Liver (tissue), 3 donors: ENCODE results near the gene NBEA.

ENCODE experiments used
- FOXA1 ChIP-seq: IDR thresholded peaks from 2 replicates; pipeline ENCODE4 v1.6.1; 2016; ENCODE audit warnings: antibody characterized with exemption
- GABPA ChIP-seq, 2 donors: IDR thresholded peaks in 1 of 2; conservative IDR thresholded peaks in 1 of 2; 2 replicates each; pipeline ENCODE4 v1.6.1; 2016; ENCODE audit warnings: antibody characterized with exemption in 2 of 2, mild to moderate bottlenecking in 1 of 2, moderate library complexity in 1 of 2
- JUND ChIP-seq, 2 donors: IDR thresholded peaks; 2 replicates each; pipeline ENCODE4 v1.6.1; 2016; ENCODE audit warnings: antibody characterized with exemption in 2 of 2
- RAD21 ChIP-seq, 2 donors: IDR thresholded peaks; 2 replicates each; pipeline ENCODE4 v1.6.1; 2016; ENCODE audit warnings: antibody characterized with exemption in 2 of 2, mild to moderate bottlenecking in 2 of 2
- TAF1 ChIP-seq: conservative IDR thresholded peaks from 2 replicates; pipeline ENCODE4 v1.6.1; 2016; ENCODE audit warnings: antibody characterized with exemption, mild to moderate bottlenecking
- TF ChIP-seq, protein P1 (sequence below): fragments of 150-350 bp; IDR thresholded peaks from 2 replicates; pipeline ENCODE4 v1.5.1; 2017; ENCODE audit warnings: improper control_type of control experiment, low read depth, low read length; ENCODE audit not compliant: missing input control
- TF ChIP-seq, protein P2 (sequence below): IDR thresholded peaks from 2 replicates; pipeline ENCODE4 v1.6.1; 2016; ENCODE audit warnings: antibody characterized with exemption, mild to moderate bottlenecking
- TF ChIP-seq, protein P3 (sequence below): IDR thresholded peaks from 2 replicates; pipeline ENCODE4 v1.6.1; 2016; ENCODE audit warnings: antibody characterized with exemption
- TF ChIP-seq, protein P4 (sequence below): IDR thresholded peaks from 2 replicates; pipeline ENCODE4 v1.6.1; 2016; ENCODE audit warnings: antibody characterized with exemption
- donor health status: healthy.
- donor health status: healthy.

DNA sequence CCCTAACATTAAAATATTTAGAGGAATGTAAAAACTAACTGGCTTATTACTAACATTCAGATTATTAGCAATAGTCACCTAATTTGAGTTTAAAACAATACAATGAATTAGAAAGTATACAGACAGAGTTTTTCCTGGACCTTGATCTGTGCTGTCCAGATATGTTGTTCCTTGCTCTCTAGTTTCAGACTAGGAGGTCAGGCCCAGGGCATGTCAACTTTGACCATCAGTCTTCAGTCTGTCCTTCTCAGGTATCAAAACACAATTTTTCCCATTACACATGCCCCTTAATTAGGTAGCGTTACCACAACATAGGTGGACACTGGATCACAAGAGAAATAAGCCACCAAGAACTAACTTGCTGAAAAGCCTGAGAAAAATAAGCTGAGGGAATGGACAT is 337.4 kb downstream of the NBEA start:
- no peak for TF ChIP-seq RAD21 (IDR thresholded peaks at IDR 0.05)
- TF ChIP-seq, protein P1, sequence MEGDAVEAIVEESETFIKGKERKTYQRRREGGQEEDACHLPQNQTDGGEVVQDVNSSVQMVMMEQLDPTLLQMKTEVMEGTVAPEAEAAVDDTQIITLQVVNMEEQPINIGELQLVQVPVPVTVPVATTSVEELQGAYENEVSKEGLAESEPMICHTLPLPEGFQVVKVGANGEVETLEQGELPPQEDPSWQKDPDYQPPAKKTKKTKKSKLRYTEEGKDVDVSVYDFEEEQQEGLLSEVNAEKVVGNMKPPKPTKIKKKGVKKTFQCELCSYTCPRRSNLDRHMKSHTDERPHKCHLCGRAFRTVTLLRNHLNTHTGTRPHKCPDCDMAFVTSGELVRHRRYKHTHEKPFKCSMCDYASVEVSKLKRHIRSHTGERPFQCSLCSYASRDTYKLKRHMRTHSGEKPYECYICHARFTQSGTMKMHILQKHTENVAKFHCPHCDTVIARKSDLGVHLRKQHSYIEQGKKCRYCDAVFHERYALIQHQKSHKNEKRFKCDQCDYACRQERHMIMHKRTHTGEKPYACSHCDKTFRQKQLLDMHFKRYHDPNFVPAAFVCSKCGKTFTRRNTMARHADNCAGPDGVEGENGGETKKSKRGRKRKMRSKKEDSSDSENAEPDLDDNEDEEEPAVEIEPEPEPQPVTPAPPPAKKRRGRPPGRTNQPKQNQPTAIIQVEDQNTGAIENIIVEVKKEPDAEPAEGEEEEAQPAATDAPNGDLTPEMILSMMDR = no peak
- TF ChIP-seq TAF1 = no peak
- TF ChIP-seq FOXA1 = no peak
- no peak for TF ChIP-seq JUND (IDR thresholded peaks at IDR 0.05)
- TF ChIP-seq, protein P2, sequence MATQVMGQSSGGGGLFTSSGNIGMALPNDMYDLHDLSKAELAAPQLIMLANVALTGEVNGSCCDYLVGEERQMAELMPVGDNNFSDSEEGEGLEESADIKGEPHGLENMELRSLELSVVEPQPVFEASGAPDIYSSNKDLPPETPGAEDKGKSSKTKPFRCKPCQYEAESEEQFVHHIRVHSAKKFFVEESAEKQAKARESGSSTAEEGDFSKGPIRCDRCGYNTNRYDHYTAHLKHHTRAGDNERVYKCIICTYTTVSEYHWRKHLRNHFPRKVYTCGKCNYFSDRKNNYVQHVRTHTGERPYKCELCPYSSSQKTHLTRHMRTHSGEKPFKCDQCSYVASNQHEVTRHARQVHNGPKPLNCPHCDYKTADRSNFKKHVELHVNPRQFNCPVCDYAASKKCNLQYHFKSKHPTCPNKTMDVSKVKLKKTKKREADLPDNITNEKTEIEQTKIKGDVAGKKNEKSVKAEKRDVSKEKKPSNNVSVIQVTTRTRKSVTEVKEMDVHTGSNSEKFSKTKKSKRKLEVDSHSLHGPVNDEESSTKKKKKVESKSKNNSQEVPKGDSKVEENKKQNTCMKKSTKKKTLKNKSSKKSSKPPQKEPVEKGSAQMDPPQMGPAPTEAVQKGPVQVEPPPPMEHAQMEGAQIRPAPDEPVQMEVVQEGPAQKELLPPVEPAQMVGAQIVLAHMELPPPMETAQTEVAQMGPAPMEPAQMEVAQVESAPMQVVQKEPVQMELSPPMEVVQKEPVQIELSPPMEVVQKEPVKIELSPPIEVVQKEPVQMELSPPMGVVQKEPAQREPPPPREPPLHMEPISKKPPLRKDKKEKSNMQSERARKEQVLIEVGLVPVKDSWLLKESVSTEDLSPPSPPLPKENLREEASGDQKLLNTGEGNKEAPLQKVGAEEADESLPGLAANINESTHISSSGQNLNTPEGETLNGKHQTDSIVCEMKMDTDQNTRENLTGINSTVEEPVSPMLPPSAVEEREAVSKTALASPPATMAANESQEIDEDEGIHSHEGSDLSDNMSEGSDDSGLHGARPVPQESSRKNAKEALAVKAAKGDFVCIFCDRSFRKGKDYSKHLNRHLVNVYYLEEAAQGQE = no peak
- TF ChIP-seq, protein P3, sequence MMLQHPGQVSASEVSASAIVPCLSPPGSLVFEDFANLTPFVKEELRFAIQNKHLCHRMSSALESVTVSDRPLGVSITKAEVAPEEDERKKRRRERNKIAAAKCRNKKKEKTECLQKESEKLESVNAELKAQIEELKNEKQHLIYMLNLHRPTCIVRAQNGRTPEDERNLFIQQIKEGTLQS = no peak
- no peak for TF ChIP-seq GABPA (IDR thresholded peaks at IDR 0.05 in 1 of 2, conservative IDR thresholded peaks at IDR 0.05 in 1 of 2)
- TF ChIP-seq, protein P4, sequence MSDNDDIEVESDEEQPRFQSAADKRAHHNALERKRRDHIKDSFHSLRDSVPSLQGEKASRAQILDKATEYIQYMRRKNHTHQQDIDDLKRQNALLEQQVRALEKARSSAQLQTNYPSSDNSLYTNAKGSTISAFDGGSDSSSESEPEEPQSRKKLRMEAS = no peak
